H1 (cell line): ENCODE measurements around the gene MORF4L1. TPM values are rescaled to one million over a fixed set of nuclear protein-coding genes. Genes with fewer than 3 reads are reported as not detected.

ENCODE experiments used
- CTCF ChIA-PET: fragments of 300-600 bp; sonication (Branson Sonifier 250); formaldehyde crosslinking; loops from one replicate; lab custom pipeline; 2021; ENCODE audit not compliant: partially characterized antibody; lab: Charles Lee
- POLR2A ChIA-PET: fragments of 300-600 bp; sonication (Branson Sonifier 250); formaldehyde crosslinking; loops from one replicate; lab custom pipeline; 2021; ENCODE audit warnings: inconsistent platforms; ENCODE audit not compliant: partially characterized antibody; lab: Charles Lee
- DNase-seq, 2 experiments: peaks; one replicate each; pipeline versions ENCODE4 v3.0.0 to v3.0.0-alpha.2; 2010 to 2022; ENCODE audit warnings: low spot score in 2 of 2, low read depth in 1 of 2, mixed read lengths in 1 of 2
- FAIRE-seq: peaks from 2 replicates; lab custom pipeline; 2011; peaks lifted over from hg19 to GRCh38; lab: Jason Lieb, UNC
- H2AFZ ChIP-seq: 2 replicates; pipeline ENCODE4 v1.8.1; 2012; ENCODE audit warnings: low read length, inconsistent platforms
- H2AK5ac ChIP-seq: 2 replicates; pipeline ENCODE4 v1.6.1; 2013; ENCODE audit warnings: low read depth, low read length
- H2BK120ac ChIP-seq: replicated peaks from 2 replicates; pipeline ENCODE3; 2013; ENCODE audit warnings: low read depth, low read length, inconsistent platforms
- H2BK12ac ChIP-seq: 2 replicates; pipeline ENCODE4 v1.6.1; 2013; ENCODE audit warnings: low read depth, low read length
- H2BK15ac ChIP-seq: 2 replicates; pipeline ENCODE4 v1.6.1; 2013; ENCODE audit warnings: low read length
- H2BK20ac ChIP-seq: 2 replicates; pipeline ENCODE4 v1.6.1; 2013; ENCODE audit warnings: low read length
- H2BK5ac ChIP-seq: 2 replicates; pipeline ENCODE4 v1.6.1; 2013; ENCODE audit warnings: low read depth, low read length
- H3K14ac ChIP-seq: 2 replicates; pipeline ENCODE4 v1.6.1; 2013; ENCODE audit warnings: inconsistent platforms; ENCODE audit not compliant: insufficient read length
- H3K18ac ChIP-seq: 2 replicates; pipeline ENCODE4 v1.6.1; 2013; ENCODE audit warnings: low read length; ENCODE audit errors: extremely low read depth
- H3K23ac ChIP-seq: 2 replicates; pipeline ENCODE4 v1.6.1; 2013; ENCODE audit warnings: inconsistent platforms; ENCODE audit not compliant: insufficient read length
- H3K23me2 ChIP-seq: 2 replicates; pipeline ENCODE4 v1.6.1; 2013; ENCODE audit warnings: low read depth, low read length
- H3K27ac ChIP-seq: 2 replicates; pipeline ENCODE4 v1.6.1; 2011; ENCODE audit warnings: low read depth, low read length, inconsistent platforms
- H3K27me3 ChIP-seq, 4 experiments: replicated peaks in 1 of 4; 1 replicate in 1 of 4; 2 replicates in 3 of 4; pipeline versions ENCODE4 v1.6.1 to v1.8.1; 2011 to 2013; ENCODE audit warnings: low read length in 3 of 4, mild to moderate bottlenecking in 3 of 4, inconsistent platforms in 2 of 4, mixed read lengths in 2 of 4, moderate library complexity in 1 of 4; ENCODE audit not compliant: control insufficient read depth in 3 of 4, insufficient read depth in 3 of 4; ENCODE audit errors: extremely low read depth in 1 of 4
- H3K36me3 ChIP-seq, 4 experiments: 2 replicates each; pipeline versions ENCODE4 v1.6.1 to v1.8.1; 2011 to 2013; ENCODE audit warnings: mild to moderate bottlenecking in 4 of 4, low read length in 3 of 4, moderate library complexity in 2 of 4, control low read depth in 1 of 4, inconsistent platforms in 1 of 4; ENCODE audit not compliant: insufficient read depth in 4 of 4, control insufficient read depth in 2 of 4
- H3K4ac ChIP-seq: replicated peaks from 2 replicates; pipeline ENCODE3; 2013; ENCODE audit warnings: low read length, low read depth, mixed read lengths, inconsistent platforms; ENCODE audit not compliant: insufficient read length
- H3K4me1 ChIP-seq, 4 experiments: replicated peaks in 1 of 4; 1 replicate in 1 of 4; 2 replicates in 3 of 4; pipeline versions ENCODE4 v1.6.1 to v1.8.1; 2011 to 2013; ENCODE audit warnings: low read length in 3 of 4, inconsistent platforms in 2 of 4, mixed read lengths in 1 of 4; ENCODE audit not compliant: insufficient read depth in 4 of 4, control insufficient read depth in 3 of 4
- H3K4me2 ChIP-seq, 2 experiments: 2 replicates each; pipeline versions ENCODE4 v1.6.1 to v1.8.1; 2011 to 2013; ENCODE audit warnings: low read depth in 2 of 2, low read length in 2 of 2, control low read depth in 1 of 2, inconsistent platforms in 1 of 2, mild to moderate bottlenecking in 1 of 2; ENCODE audit not compliant: insufficient read depth in 1 of 2
- H3K4me3 ChIP-seq, 4 experiments: fragments of 200-600, 300-600 bp in 1 of 4; sonication (generic), shearing (Covaris generic), sonication (Bioruptor Twin) in 1 of 4; 2 replicates each; pipeline versions ENCODE4 v1.5.1 to v1.8.1; 2011 to 2016; ENCODE audit warnings: low read length in 4 of 4, low read depth in 3 of 4, control low read depth in 2 of 4, inconsistent platforms in 2 of 4, mild to moderate bottlenecking in 2 of 4, mixed read lengths in 1 of 4, moderate library complexity in 1 of 4; ENCODE audit not compliant: insufficient read depth in 2 of 4; ENCODE audit errors: extremely low read depth in 1 of 4
- H3K56ac ChIP-seq: replicated peaks from 2 replicates; pipeline ENCODE3; 2013; ENCODE audit warnings: low read depth, mild to moderate bottlenecking, mixed read lengths, low read length, inconsistent platforms; ENCODE audit not compliant: insufficient read length
- H3K79me1 ChIP-seq: 2 replicates; pipeline ENCODE4 v1.6.1; 2013; ENCODE audit warnings: low read depth, low read length, control low read depth
- H3K79me2 ChIP-seq, 2 experiments: 2 replicates each; pipeline versions ENCODE4 v1.6.1 to v1.8.1; 2012 to 2013; ENCODE audit warnings: low read length in 2 of 2, mild to moderate bottlenecking in 2 of 2, inconsistent platforms in 1 of 2; ENCODE audit not compliant: insufficient read depth in 2 of 2, control insufficient read depth in 1 of 2
- H3K9ac ChIP-seq, 4 experiments: replicated peaks in 1 of 4; 1 replicate in 1 of 4; 2 replicates in 3 of 4; pipeline versions ENCODE4 v1.6.1 to v1.8.1; 2011 to 2013; ENCODE audit warnings: low read depth in 3 of 4, low read length in 3 of 4, control low read depth in 2 of 4, mild to moderate bottlenecking in 2 of 4, moderate library complexity in 2 of 4, inconsistent platforms in 1 of 4; ENCODE audit errors: extremely low read depth in 1 of 4
- H3K9me3 ChIP-seq, 2 experiments: 2 replicates each; pipeline versions ENCODE4 v1.6.1 to v1.8.1; 2012 to 2013; ENCODE audit warnings: mild to moderate bottlenecking in 2 of 2, moderate library complexity in 2 of 2, control low read depth in 1 of 2, inconsistent platforms in 1 of 2, low read depth in 1 of 2, low read length in 1 of 2, mixed read lengths in 1 of 2; ENCODE audit not compliant: insufficient read depth in 2 of 2
- H4K20me1 ChIP-seq, 2 experiments: replicated peaks in 1 of 2; 2 replicates each; pipeline versions ENCODE3 to v1.8.1; 2011 to 2013; ENCODE audit warnings: inconsistent platforms in 2 of 2, low read length in 2 of 2, mild to moderate bottlenecking in 1 of 2; ENCODE audit not compliant: insufficient read depth in 2 of 2, control insufficient read depth in 1 of 2
- H4K5ac ChIP-seq: 2 replicates; pipeline ENCODE4 v1.6.1; 2013; ENCODE audit warnings: low read length, low read depth, mixed read lengths, inconsistent platforms; ENCODE audit not compliant: insufficient read length
- H4K8ac ChIP-seq: 2 replicates; pipeline ENCODE4 v1.8.0; 2013; ENCODE audit warnings: mild to moderate bottlenecking, moderate library complexity, low read length, inconsistent platforms; ENCODE audit not compliant: insufficient read depth; ENCODE audit errors: extremely low read depth
- H4K91ac ChIP-seq: replicated peaks from 2 replicates; pipeline ENCODE3; 2013; ENCODE audit warnings: low read length, mixed read lengths, inconsistent platforms; ENCODE audit not compliant: insufficient read length
- MAFK ChIP-seq: IDR thresholded peaks from 2 replicates; pipeline ENCODE4 v1.6.1; 2012; ENCODE audit warnings: low read depth, mild to moderate bottlenecking, improper control_type of control experiment, low read length
- POLR2A ChIP-seq, 2 experiments: IDR thresholded peaks; 1 replicate in 1 of 2; 2 replicates in 1 of 2; pipeline ENCODE4 v1.6.1; 2011; ENCODE audit warnings: low read depth in 2 of 2, low read length in 2 of 2, mild to moderate bottlenecking in 2 of 2; ENCODE audit errors: control extremely low read depth in 1 of 2
- WGBS, 2 experiments: shearing (Covaris generic) in 1 of 2; methylation state at CpG; one replicate each; pipeline versions ENCODE4 v1.1.6 to v1.1.7; 2013 to 2015; ENCODE audit warnings: low lambda C conversion rate in 2 of 2, mixed read lengths in 2 of 2, inconsistent platforms in 1 of 2, low coverage in 1 of 2, missing lambda C conversion rate in 1 of 2; ENCODE audit not compliant: insufficient replicate concordance in 2 of 2, insufficient coverage in 1 of 2, insufficient read length in 1 of 2; ENCODE audit errors: extremely low coverage in 1 of 2, missing lambda C conversion rate in 1 of 2; 5-methylcytosine and 5-hydroxymethylcytosine counted together
- polyA plus RNA-seq, 7 experiments: library from polyadenylated mRNA; depleted of rRNA in 3 of 7; stranded (reverse) in 5 of 7; unstranded in 2 of 7; fragments of >200 nt in 5 of 7; fragments of 200-250 nt in 2 of 7; gene quantifications; 1 replicate in 5 of 7; 2 replicates in 1 of 7; 4 replicates in 1 of 7; pipeline versions ENCODE4 v1.2.1 to v1.2.3, GENCODE V29; 2011 to 2013; ENCODE audit warnings: missing spikeins in 2 of 7, mixed read lengths in 2 of 7
- total RNA-seq: library from RNA; stranded (reverse); fragmentation: NEBNext Ultra II Directional; extraction: Animal tissue kit (Norgen Biotek cat#: 25700); gene quantifications from 2 replicates; pipeline ENCODE4 v1.2.1, GENCODE V29; 2021

Gene MORF4L1
- total and polyA plus RNA-seq, 2 of the 8 experiments (the other 6 are each of a cell fraction or from before 2014, with no cell fraction given) = 260 to 533 TPM

DNA sequence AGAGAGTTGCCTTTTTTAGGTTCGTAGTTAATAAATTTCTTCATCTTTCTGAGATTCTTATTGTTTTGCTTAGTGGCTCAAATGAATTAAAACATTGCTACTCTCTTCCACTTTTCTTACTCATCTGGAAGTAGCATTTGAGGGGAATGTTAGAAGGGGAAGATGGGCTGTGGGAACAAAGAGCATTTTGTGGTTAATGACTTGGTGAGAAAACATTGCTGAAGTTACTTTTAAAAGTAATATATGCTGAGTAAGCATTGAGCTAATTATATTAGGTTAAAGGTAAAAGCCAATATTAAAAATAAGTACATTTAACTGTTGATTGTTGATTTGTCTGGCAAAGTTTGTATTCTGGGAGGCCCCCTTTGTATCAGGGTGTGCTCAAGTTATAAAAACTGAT, 5.7 kb downstream of the MORF4L1 start:
- H4K20me1 ChIP-seq = peaks cover 42 to 50% of the 10 kb centered on the region in 2 experiments
- ChIA-PET CTCF (interaction anchor here (0.6 to 1.0 kb wide), 3 partner anchors 18 to 128 kb away, joined by 3 to 5 read pairs (median 4); no protein-coding TSS in a partner anchor), POLR2A (interaction anchor here (0.7 to 1.1 kb wide), 4 partner anchors 13 to 30 kb away, joined by 3 to 6 read pairs (median 4); no protein-coding TSS in a partner anchor)
- no peak for FAIRE-seq
- H2BK20ac ChIP-seq = no peak overlapping the region
- H3K4me3 ChIP-seq = peak overlapping the region in 1 of 4 experiments; percentile 36; a peak in 1 of 8 replicates
- H3K9me3 ChIP-seq = no peaks in the 10 kb centered on the region
- peak overlapping the region; percentile 30 to 66; a peak in 2 of 4 replicates for H3K4me2 ChIP-seq
- no peak overlapping the region for H3K4ac ChIP-seq
- H3K23ac ChIP-seq = no peak overlapping the region
- TF ChIP-seq POLR2A (IDR thresholded peaks at IDR 0.05; ENCODE audit: control extremely low read depth in 1 of 2, low read depth in 2 of 2, low read length in 2 of 2) = no peak
- peak; percentile 82; the same call in 1 of the 2 replicates for TF ChIP-seq MAFK
- peaks cover 1 to 11% (median 7%) of the 10 kb centered on the region in 4 experiments; a peak in 3 of 7 replicates for H3K4me1 ChIP-seq
- H3K9ac ChIP-seq = no peak overlapping the region
- no peak overlapping the region for H4K5ac ChIP-seq
- H2BK120ac ChIP-seq = no peak overlapping the region
- no peak overlapping the region for H3K18ac ChIP-seq
- WGBS, 2 experiments = 79% methylated on average over 1 of the region's 1 CpG; no CpG with 5 or more reads in 1 of the 2 experiments
- H2BK15ac ChIP-seq = no peak overlapping the region
- no peak overlapping the region for H2BK12ac ChIP-seq
- H3K79me2 ChIP-seq = peaks cover 76 to 99% of the 10 kb centered on the region in 2 experiments
- peaks cover 4% of the 10 kb centered on the region; the same call in 1 of the 2 replicates for H3K23me2 ChIP-seq
- H3K36me3 ChIP-seq = peaks cover 2 to 38% (median 18%) of the 10 kb centered on the region in 4 experiments; a peak in 6 of 8 replicates
- no peak for DNase-seq
- no peak overlapping the region for H4K91ac ChIP-seq
- no peak overlapping the region for H3K14ac ChIP-seq
- no peaks in the 10 kb centered on the region for H3K79me1 ChIP-seq
- no peak overlapping the region for H3K27ac ChIP-seq
- H4K8ac ChIP-seq = no peak overlapping the region
- H2BK5ac ChIP-seq = no peak overlapping the region
- H2AK5ac ChIP-seq = no peak overlapping the region
- no peak overlapping the region for H3K56ac ChIP-seq
- no peaks in the 10 kb centered on the region for H3K27me3 ChIP-seq
- H2AFZ ChIP-seq = no peak overlapping the region
